ENCODE data around the gene CMTM4.
"Not testable (repeated sequence)": the region's sequence is repeated elsewhere in the genome, so short reads cannot be mapped to it uniquely, and the experiment has no call there.

The CMTM4 gene

GRCh38 chr16:66705790-66706505 is 9.4 kb upstream of the CMTM4 start:
- DNase-seq (ENCODE audit: low read depth), result peak; percentile 92

GRCh38 chr16:66703406-66704215 is 7.1 kb upstream of the CMTM4 start:
- DNase-seq (ENCODE audit: low read depth), result peak; percentile 90

- DNase-seq (ENCODE audit: low read depth), result no peak
These were observed 5.0 kb upstream of the CMTM4 start for GRCh38 chr16:66701516-66701915.

GRCh38 chr16:66701026-66701425 is 4.5 kb upstream of the CMTM4 start:
- no peak for DNase-seq (ENCODE audit: low read depth)

- no peak for DNase-seq (ENCODE audit: low read depth)
These were observed 3.4 kb upstream of the CMTM4 start for GRCh38 chr16:66699898-66700297.

GRCh38 chr16:66698046-66698445 is 1.5 kb upstream of the CMTM4 start:
- DNase-seq (ENCODE audit: low read depth), result no peak

- DNase-seq (ENCODE audit: low read depth), result no peak
These were observed 441 bp downstream of the CMTM4 start for GRCh38 chr16:66695935-66696668.

- no peak for DNase-seq (ENCODE audit: low read depth)
These were observed 1.0 kb downstream of the CMTM4 start for GRCh38 chr16:66695471-66695934.

- no peak for DNase-seq (ENCODE audit: low read depth)
These were observed 3.4 kb downstream of the CMTM4 start for GRCh38 chr16:66693149-66693548.

- DNase-seq (ENCODE audit: low read depth), result no peak
These were observed 4.2 kb downstream of the CMTM4 start for GRCh38 chr16:66692341-66692740.

GRCh38 chr16:66691234-66691633 is 5.3 kb downstream of the CMTM4 start:
- no peak for DNase-seq (ENCODE audit: low read depth)

- DNase-seq (ENCODE audit: low read depth), result no peak
These were observed 6.3 kb downstream of the CMTM4 start for GRCh38 chr16:66690106-66690847.

GRCh38 chr16:66689282-66689681 is 7.3 kb downstream of the CMTM4 start:
- no peak for DNase-seq (ENCODE audit: low read depth)

GRCh38 chr16:66687906-66688625 is 8.5 kb downstream of the CMTM4 start:
- DNase-seq (ENCODE audit: low read depth), result no peak

- DNase-seq (ENCODE audit: low read depth), result not testable (repeated sequence)
These were observed 10.9 kb downstream of the CMTM4 start for GRCh38 chr16:66685501-66686115.

GRCh38 chr16:66682271-66682670 is 14.3 kb downstream of the CMTM4 start:
- DNase-seq (ENCODE audit: low read depth), result peak; percentile 66

GRCh38 chr16:66681676-66682075 is 14.9 kb downstream of the CMTM4 start:
- no peak for DNase-seq (ENCODE audit: low read depth)

- DNase-seq (ENCODE audit: low read depth), result peak; percentile 41
These were observed 18.2 kb downstream of the CMTM4 start for GRCh38 chr16:66678337-66678736.

GRCh38 chr16:66677836-66678235 is 18.7 kb downstream of the CMTM4 start:
- no peak for DNase-seq (ENCODE audit: low read depth)

GRCh38 chr16:66677179-66677578 is 19.4 kb downstream of the CMTM4 start:
- no peak for DNase-seq (ENCODE audit: low read depth)

- no peak for DNase-seq (ENCODE audit: low read depth)
These were observed 19.9 kb downstream of the CMTM4 start for GRCh38 chr16:66676599-66676998.
